ENCODE results near the gene EN2.

The EN2 gene

DNA sequence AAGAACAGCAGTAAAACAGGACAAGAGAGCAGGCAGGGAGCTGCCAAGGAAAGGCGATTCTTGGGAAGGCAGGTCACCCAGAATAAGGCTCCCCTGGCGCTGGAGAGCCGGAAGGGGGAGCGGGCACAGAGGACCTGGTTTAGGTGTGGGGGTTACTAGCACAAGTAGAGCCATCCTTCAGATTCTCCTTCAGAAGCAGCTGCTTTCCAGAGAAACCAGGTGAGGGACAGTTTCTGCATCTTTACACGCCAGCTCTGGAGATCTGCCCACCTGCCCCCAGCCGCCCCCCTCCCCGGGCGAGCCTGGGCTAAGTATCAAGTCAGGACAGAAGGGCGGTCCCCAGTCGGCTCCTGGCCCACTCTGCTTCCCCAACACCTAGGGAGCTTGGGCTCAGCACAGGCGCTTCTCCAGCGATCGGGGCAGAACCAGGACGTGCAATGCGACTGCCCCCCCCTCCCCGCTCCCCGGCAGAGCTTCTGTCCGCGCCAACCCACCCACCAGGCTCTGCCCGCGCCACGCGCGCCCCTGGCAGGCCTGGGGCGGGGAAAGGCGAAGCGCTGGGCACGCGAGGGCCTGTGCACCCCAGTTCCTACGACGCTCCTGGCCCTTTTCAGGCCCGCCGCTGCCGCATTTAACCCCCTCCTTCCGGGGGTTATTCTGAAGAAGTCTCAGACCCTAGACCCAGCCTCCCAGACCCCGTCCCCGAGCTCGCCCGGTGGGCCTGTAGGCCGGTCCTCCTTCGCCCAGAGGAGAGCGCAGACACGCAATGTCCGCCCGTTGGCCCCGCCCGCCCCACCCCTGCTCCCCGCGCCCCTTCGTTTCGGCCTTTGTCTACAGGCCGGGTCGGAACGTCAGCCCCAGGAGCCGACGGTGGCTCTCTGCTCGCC, 4.4 kb upstream of the EN2 start:
- H3K4me1 ChIP-seq (ENCODE audit: low read length): no peaks in the 10 kb centered on the region
- no peaks in the 10 kb centered on the region for H3K36me3 ChIP-seq (replicated peaks; ENCODE audit: low read depth, low read length)
- H3K4me2 ChIP-seq (ENCODE audit: low read length): no peak overlapping the region
- no peaks in the 10 kb centered on the region for H3K79me2 ChIP-seq (ENCODE audit: low read length)
- no peak overlapping the region for H3K4me3 ChIP-seq (ENCODE audit: low read length)
- H4K20me1 ChIP-seq (ENCODE audit: insufficient read depth, low read length): no peaks in the 10 kb centered on the region
- peaks cover 15% of the 10 kb centered on the region for H3K27me3 ChIP-seq (ENCODE audit: low read depth, low read length)
- no peak overlapping the region for H3K27ac ChIP-seq (ENCODE audit: low read length)
- no peak overlapping the region for H3K9ac ChIP-seq (ENCODE audit: low read length)
- TF ChIP-seq EZH2phosphoT487 (IDR thresholded peaks at IDR 0.05; ENCODE audit: low read depth) (no peak), CTCF (IDR thresholded peaks at IDR 0.05; ENCODE audit: low read depth, low read length) (no peak)
- H3K9me3 ChIP-seq (ENCODE audit: insufficient read depth, low read length): no peaks in the 10 kb centered on the region
- H2AFZ ChIP-seq (ENCODE audit: low read depth, low read length): no peak overlapping the region

DNA sequence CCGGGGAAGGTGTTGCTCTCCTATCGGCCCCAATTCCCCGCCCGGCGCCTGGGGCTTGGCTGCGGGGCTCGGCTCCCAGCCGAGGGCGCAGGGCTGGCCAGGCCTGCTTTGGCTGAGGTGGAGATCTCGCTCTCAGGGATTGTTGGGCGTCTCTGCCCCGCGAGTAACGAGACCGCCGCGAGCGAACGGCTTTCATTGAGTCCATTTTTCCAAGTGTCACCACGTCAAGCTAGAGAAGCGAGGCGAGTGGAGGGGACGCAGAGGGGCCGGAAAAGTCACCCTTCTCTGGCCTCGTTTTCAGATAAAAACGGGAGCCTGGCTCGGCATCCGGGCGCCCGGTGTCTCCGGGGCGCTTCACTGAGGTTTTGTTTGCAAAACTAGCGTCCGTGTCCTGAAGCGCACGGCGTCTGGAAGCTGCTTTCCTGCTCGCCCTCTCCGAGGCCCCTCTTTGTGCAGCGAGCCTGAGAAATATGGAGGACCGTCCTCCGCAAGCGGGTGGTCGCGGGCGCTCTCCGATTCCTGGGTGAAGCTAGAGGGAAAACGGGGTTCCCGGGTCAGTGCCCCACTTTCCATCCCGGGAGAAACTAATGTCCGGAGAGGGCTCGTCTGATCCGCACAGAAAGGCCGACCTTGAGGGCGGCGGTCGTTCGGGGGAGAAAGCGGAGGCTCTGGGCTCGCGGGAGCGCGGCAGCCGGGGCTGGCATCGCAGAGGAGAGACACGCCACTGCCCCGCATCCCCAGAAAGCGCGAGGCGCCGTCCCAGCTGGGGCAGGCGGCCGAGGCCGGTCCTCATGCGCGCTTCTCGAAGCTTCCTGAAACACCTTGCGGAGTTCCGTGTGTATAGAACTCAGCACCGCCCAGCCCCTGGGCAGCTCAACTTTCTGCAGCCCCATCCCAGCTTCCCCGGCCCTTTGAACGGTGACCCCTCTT, 3.5 kb upstream of the EN2 start:
- no peaks in the 10 kb centered on the region for H3K36me3 ChIP-seq (replicated peaks; ENCODE audit: low read depth, low read length)
- H3K4me1 ChIP-seq (ENCODE audit: low read length): no peaks in the 10 kb centered on the region
- H3K4me2 ChIP-seq (ENCODE audit: low read length): no peak overlapping the region
- no peak overlapping the region for H3K27ac ChIP-seq (ENCODE audit: low read length)
- no peak overlapping the region for H3K4me3 ChIP-seq (ENCODE audit: low read length)
- peaks cover 15% of the 10 kb centered on the region for H3K27me3 ChIP-seq (ENCODE audit: low read depth, low read length)
- H3K79me2 ChIP-seq (ENCODE audit: low read length): no peaks in the 10 kb centered on the region
- H3K9me3 ChIP-seq (ENCODE audit: insufficient read depth, low read length): no peaks in the 10 kb centered on the region
- H2AFZ ChIP-seq (ENCODE audit: low read depth, low read length): no peak overlapping the region
- TF ChIP-seq CTCF (IDR thresholded peaks at IDR 0.05; ENCODE audit: low read depth, low read length): no peak
- TF ChIP-seq EZH2phosphoT487 (IDR thresholded peaks at IDR 0.05; ENCODE audit: low read depth): no peak
- no peaks in the 10 kb centered on the region for H4K20me1 ChIP-seq (ENCODE audit: insufficient read depth, low read length)
- no peak overlapping the region for H3K9ac ChIP-seq (ENCODE audit: low read length)

DNA sequence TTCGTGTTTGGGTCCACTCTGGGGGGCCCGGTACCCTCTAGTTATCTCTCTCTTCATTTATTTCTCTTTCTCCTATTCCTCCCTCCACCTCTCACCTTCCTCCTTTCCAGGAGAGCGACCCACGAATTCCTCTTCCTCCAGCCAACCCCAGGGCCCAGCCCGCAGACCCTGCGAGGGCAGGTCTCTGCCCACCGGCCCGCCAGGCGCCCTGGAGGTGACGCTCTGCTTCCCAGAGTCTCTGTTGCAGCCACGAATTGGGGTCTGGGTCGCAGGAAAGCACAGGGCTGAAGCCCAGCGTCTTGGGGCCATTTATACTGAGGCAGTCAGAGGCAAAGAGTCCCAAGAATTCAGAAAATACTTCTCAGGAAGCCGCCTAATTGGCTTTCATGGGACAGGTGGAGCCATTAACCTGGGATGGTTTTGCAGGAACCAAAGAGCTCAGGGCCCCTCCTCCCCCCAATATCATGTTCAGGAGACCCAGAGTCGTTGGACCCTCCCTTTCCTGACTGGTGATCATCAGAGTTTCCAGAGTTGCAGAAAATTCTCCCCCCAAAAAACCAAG, 2.7 kb upstream of the EN2 start:
- Histone ChIP-seq H4K20me1 (ENCODE audit: insufficient read depth, low read length) (no peaks in the 10 kb centered on the region), H3K4me1 (ENCODE audit: low read length) (no peaks in the 10 kb centered on the region)

More for the DNA sequence above, 2.7 kb upstream of the EN2 start:
- Histone ChIP-seq H3K4me3 (ENCODE audit: low read length) (no peak overlapping the region), H3K79me2 (ENCODE audit: low read length) (no peaks in the 10 kb centered on the region), H3K27ac (ENCODE audit: low read length) (no peak overlapping the region), H3K36me3 (replicated peaks; ENCODE audit: low read depth, low read length) (no peaks in the 10 kb centered on the region), H2AFZ (ENCODE audit: low read depth, low read length) (no peak overlapping the region), H3K9ac (ENCODE audit: low read length) (no peak overlapping the region), H3K4me2 (ENCODE audit: low read length) (no peak overlapping the region), H3K9me3 (ENCODE audit: insufficient read depth, low read length) (no peaks in the 10 kb centered on the region), H3K27me3 (ENCODE audit: low read depth, low read length) (peaks cover 15% of the 10 kb centered on the region)
- TF ChIP-seq CTCF (IDR thresholded peaks at IDR 0.05; ENCODE audit: low read depth, low read length) (no peak), EZH2phosphoT487 (IDR thresholded peaks at IDR 0.05; ENCODE audit: low read depth) (no peak)
